Panc1 (cell line): Measurements from ENCODE around the gene TMC5. TPM values are rescaled to one million over a fixed set of nuclear protein-coding genes. Genes with fewer than 3 reads are reported as not detected.

Experiments used
- ATAC-seq: fragments of 200-7000 bp; cut with Tn5 transposase; 2 replicates; pipeline ENCODE4 v1.9.1; 2020; ENCODE audit warnings: mild to moderate bottlenecking, moderate library complexity
- BruUV-seq: library from RNA; stranded (reverse); fragments of 400-500 nt; replicated peaks from 2 replicates; lab custom pipeline; 2021; lab: Mats Ljungman, UMichigan
- CTCF ChIA-PET: fragments of 300-600 bp; sonication (Branson Sonifier 250); formaldehyde crosslinking; loops from one replicate; lab custom pipeline; 2022; ENCODE audit warnings: antibody characterized with exemption; lab: Charles Lee
- POLR2A ChIA-PET: fragments of 300-600 bp; sonication (Branson Sonifier 250); formaldehyde crosslinking; loops from one replicate; lab custom pipeline; 2022; ENCODE audit warnings: antibody characterized with exemption; lab: Charles Lee
- DNase-seq: peaks from one replicate; pipeline ENCODE4 v3.0.0-alpha.2; 2010; ENCODE audit warnings: low read depth, low spot score
- H3K27ac ChIP-seq: 2 replicates; pipeline ENCODE4 v1.5.1; 2011; ENCODE audit warnings: mild to moderate bottlenecking, low read length, inconsistent platforms
- H3K27me3 ChIP-seq: fragments of 200-500 bp; sonication (Bioruptor generic); 2 replicates; pipeline ENCODE4 v1.6.0; 2014; ENCODE audit warnings: low read length, inconsistent platforms; ENCODE audit not compliant: control insufficient read depth, insufficient read depth
- H3K36me3 ChIP-seq: fragments of 200-500 bp; sonication (Bioruptor generic); 2 replicates; pipeline ENCODE4 v1.5.1; 2014; ENCODE audit warnings: inconsistent platforms, mild to moderate bottlenecking, low read length, moderate library complexity; ENCODE audit not compliant: control insufficient read depth, insufficient read depth
- H3K4me1 ChIP-seq: 2 replicates; pipeline ENCODE4 v1.5.1; 2011; ENCODE audit warnings: inconsistent platforms, mild to moderate bottlenecking, low read length, moderate library complexity; ENCODE audit not compliant: control insufficient read depth, insufficient read depth
- H3K4me3 ChIP-seq, 2 experiments: 2 replicates each; pipeline ENCODE4 v1.5.1; 2011 to 2012; ENCODE audit warnings: low read depth in 2 of 2, low read length in 2 of 2, mild to moderate bottlenecking in 2 of 2, inconsistent platforms in 1 of 2, moderate library complexity in 1 of 2
- H3K9me3 ChIP-seq: fragments of 200-500 bp; sonication (Bioruptor generic); 2 replicates; pipeline ENCODE4 v1.5.1; 2014; ENCODE audit warnings: low read depth, mild to moderate bottlenecking, inconsistent platforms, low read length, moderate library complexity; ENCODE audit not compliant: control insufficient read depth, insufficient read depth
- POLR2AphosphoS5 ChIP-seq: IDR thresholded peaks from 2 replicates; pipeline ENCODE4 v1.6.1; 2012; ENCODE audit warnings: mild to moderate bottlenecking, low read depth, low read length, moderate library complexity
- SIN3A ChIP-seq: IDR thresholded peaks from 2 replicates; pipeline ENCODE4 v1.6.1; 2012; ENCODE audit warnings: low read depth, mild to moderate bottlenecking, low read length, moderate library complexity, borderline replicate concordance; ENCODE audit not compliant: insufficient read depth
- TCF7L2 ChIP-seq: IDR thresholded peaks from 2 replicates; pipeline ENCODE4 v1.6.1; 2011; ENCODE audit warnings: mild to moderate bottlenecking, low read depth, low read length, inconsistent platforms
- in situ Hi-C: cut with HindIII; loops from 2 replicates; pipeline ENCODE4 v1.10.0; 2016; ENCODE audit warnings: low sequenced_read_pairs, low pct_unique_long_range_greater_than_20kb
- intact Hi-C: fragments of 100-400 bp; cut with micrococcal nuclease; formaldehyde crosslinking; loops from one replicate; pipeline ENCODE4 v1.10.0; 2022; ENCODE audit not compliant: unreplicated experiment
- total RNA-seq: library from RNA; stranded (reverse); gene quantifications from one replicate; pipeline ENCODE4 v1.2.1, GENCODE V29; 2021; ENCODE audit not compliant: unreplicated experiment
- TF ChIP-seq, protein P1 (sequence below), 2 experiments: IDR thresholded peaks; 2 replicates each; pipeline ENCODE4 v1.6.1; 2011 to 2012; ENCODE audit warnings: low read depth in 2 of 2, control low read depth in 1 of 2, low read length in 1 of 2, mild to moderate bottlenecking in 1 of 2, moderate library complexity in 1 of 2; ENCODE audit not compliant: insufficient read depth in 1 of 2
- TF ChIP-seq, protein P2 (sequence below): fragments of 450-650 bp; IDR thresholded peaks from 2 replicates; pipeline ENCODE4 v1.5.1; 2017; ENCODE audit warnings: mild to moderate bottlenecking

TMC5 gene
- total RNA-seq, 1 experiment from 2014 or later = 1.4 TPM

DNA sequence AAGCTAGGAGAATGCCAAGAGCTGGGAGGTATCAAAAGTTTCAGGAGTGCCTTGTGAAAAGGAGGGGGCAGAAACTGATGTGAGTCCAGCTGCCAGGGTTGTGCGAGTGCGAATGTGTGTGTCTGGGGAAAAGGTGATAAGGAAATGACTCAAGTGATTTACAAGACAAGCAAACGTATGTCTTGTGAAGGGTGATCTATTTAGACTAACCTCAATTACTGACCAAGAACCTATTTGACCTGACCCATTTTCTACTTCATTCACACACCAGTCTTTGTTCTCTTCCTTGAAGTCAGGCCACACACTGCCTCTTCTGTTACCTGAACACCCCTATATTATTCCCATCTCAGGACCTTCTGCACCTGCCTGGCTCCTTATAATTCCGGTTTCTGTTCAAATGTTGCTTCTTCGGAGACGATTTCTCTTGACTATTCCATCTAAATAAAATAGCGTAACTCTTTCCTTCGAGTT, 103.2 kb downstream of the TMC5 start:
- intact Hi-C loops = no loop called here
- H3K27ac ChIP-seq = peak overlapping the region; percentile 91
- TF ChIP-seq POLR2AphosphoS5 (no peak), SIN3A (no peak), TCF7L2 (no peak)
- TF ChIP-seq, protein P1, sequence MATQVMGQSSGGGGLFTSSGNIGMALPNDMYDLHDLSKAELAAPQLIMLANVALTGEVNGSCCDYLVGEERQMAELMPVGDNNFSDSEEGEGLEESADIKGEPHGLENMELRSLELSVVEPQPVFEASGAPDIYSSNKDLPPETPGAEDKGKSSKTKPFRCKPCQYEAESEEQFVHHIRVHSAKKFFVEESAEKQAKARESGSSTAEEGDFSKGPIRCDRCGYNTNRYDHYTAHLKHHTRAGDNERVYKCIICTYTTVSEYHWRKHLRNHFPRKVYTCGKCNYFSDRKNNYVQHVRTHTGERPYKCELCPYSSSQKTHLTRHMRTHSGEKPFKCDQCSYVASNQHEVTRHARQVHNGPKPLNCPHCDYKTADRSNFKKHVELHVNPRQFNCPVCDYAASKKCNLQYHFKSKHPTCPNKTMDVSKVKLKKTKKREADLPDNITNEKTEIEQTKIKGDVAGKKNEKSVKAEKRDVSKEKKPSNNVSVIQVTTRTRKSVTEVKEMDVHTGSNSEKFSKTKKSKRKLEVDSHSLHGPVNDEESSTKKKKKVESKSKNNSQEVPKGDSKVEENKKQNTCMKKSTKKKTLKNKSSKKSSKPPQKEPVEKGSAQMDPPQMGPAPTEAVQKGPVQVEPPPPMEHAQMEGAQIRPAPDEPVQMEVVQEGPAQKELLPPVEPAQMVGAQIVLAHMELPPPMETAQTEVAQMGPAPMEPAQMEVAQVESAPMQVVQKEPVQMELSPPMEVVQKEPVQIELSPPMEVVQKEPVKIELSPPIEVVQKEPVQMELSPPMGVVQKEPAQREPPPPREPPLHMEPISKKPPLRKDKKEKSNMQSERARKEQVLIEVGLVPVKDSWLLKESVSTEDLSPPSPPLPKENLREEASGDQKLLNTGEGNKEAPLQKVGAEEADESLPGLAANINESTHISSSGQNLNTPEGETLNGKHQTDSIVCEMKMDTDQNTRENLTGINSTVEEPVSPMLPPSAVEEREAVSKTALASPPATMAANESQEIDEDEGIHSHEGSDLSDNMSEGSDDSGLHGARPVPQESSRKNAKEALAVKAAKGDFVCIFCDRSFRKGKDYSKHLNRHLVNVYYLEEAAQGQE (IDR thresholded peaks at IDR 0.05; ENCODE audit: insufficient read depth in 1 of 2, low read depth in 2 of 2, low read length in 1 of 2) = no peak
- TF ChIP-seq, protein P2, sequence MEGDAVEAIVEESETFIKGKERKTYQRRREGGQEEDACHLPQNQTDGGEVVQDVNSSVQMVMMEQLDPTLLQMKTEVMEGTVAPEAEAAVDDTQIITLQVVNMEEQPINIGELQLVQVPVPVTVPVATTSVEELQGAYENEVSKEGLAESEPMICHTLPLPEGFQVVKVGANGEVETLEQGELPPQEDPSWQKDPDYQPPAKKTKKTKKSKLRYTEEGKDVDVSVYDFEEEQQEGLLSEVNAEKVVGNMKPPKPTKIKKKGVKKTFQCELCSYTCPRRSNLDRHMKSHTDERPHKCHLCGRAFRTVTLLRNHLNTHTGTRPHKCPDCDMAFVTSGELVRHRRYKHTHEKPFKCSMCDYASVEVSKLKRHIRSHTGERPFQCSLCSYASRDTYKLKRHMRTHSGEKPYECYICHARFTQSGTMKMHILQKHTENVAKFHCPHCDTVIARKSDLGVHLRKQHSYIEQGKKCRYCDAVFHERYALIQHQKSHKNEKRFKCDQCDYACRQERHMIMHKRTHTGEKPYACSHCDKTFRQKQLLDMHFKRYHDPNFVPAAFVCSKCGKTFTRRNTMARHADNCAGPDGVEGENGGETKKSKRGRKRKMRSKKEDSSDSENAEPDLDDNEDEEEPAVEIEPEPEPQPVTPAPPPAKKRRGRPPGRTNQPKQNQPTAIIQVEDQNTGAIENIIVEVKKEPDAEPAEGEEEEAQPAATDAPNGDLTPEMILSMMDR = no peak
- no peaks in the 10 kb centered on the region for H3K9me3 ChIP-seq
- ATAC-seq (no peak), DNase-seq (peak; percentile 20)
- H3K27me3 ChIP-seq = no peaks in the 10 kb centered on the region
- H3K36me3 ChIP-seq = peaks cover 9% of the 10 kb centered on the region
- BruUV-seq = TSS peak; percentile 80
- peaks cover 27% of the 10 kb centered on the region for H3K4me1 ChIP-seq
- POLR2A ChIA-PET = interaction anchor here (1.1 kb wide), 1 partner anchor 411 kb away, joined by 5 read pairs; no protein-coding TSS in a partner anchor
- in situ Hi-C loops = no loop called here
- H3K4me3 ChIP-seq = peak overlapping the region; percentile 85 to 88
- CTCF ChIA-PET = interaction anchor here (0.6 to 0.7 kb wide), 2 partner anchors 28 to 264 kb away, joined by 4 to 8 read pairs; no protein-coding TSS in a partner anchor

DNA sequence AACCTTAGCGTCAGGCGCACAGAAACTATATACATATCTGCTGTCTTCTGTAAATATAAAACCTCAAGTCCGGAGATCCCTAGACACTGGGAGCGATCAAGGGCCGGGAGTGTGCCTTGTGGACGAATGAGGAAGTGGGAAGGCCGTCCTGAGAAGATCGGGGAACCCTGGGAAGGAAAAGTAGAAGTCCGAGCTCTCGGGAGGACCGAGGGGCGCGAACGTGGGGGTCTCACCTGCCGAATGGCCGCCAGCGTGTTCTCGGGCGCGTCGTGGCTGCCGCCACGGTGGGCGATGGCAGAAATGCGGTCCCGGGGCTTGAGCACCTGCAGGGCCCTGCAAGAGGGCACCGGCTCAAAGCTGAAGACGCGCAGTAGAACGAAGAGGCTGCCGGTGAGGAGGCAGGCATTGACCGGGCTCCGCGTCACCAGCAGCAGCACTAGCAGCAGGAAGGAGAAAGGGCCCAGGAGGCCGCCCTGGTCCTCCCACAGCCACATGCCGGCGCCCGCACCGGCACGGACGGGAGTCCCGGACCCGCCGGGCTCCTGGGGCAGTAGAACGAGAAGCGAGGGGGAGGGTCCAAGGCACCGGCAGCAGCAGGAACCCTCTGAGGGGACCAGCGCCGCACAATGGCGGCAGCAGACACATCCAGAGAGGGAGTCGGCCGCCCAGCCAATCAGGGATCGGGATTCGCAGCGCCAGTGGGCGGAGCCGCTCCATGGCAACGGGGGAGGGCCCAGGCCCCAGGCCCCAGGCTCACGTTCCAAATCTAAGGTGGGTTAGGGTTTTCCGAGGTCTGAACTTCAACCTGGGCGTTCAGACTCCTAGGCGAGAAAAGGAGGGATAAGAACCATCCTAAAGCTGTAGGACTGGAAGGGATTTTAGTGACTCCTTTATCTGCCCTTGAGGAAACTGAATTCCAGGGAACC, 104.1 kb downstream of the TMC5 start, which contains the start of gene GDE1:
Gene GDE1, minus strand, starts transcription at position 628 of the 926 bp plus-strand sequence. Its CDS starts 134 bp downstream, at position 494.
- Histone ChIP-seq H3K27me3 (no peaks in the 10 kb centered on the region), H3K4me3 (peak within 1 kb of the TSS; percentile 85 to 88), H3K9me3 (no peaks in the 10 kb centered on the region), H3K36me3 (peaks cover under 1% of the 10 kb centered on the region), H3K4me1 (peaks cover 29% of the 10 kb centered on the region), H3K27ac (peak within 1 kb of the TSS; percentile 91)
- ChIA-PET POLR2A (interaction anchor here (1.1 kb wide), 1 partner anchor 412 kb away, joined by 5 read pairs; no protein-coding TSS in a partner anchor), CTCF (no interaction called here)
- ATAC-seq (peak; percentile 92), DNase-seq (peak; percentile 64)
- TF ChIP-seq TCF7L2 = no peak
- TF ChIP-seq POLR2AphosphoS5 = peak; percentile 79
- TF ChIP-seq, protein P1 (IDR thresholded peaks at IDR 0.05; ENCODE audit: insufficient read depth in 1 of 2, low read depth in 2 of 2, low read length in 1 of 2) = no peak
- TF ChIP-seq, protein P2 = peak; percentile 79
- peak; percentile 94; the same call in 1 of the 2 replicates for TF ChIP-seq SIN3A
- intact Hi-C loops = no loop called here
- BruUV-seq = no TSS peak
- in situ Hi-C loops = no loop called here
